HFFc6 (cell line): Measurements from ENCODE around the gene ZRANB3. TPM values are rescaled to one million over a fixed set of nuclear protein-coding genes. Genes with fewer than 3 reads are reported as not detected.

Source experiments
- DNase-seq: peaks from one replicate; pipeline ENCODE4 v3.0.0-alpha.2; 2018
- H3K27ac Mint-ChIP-seq: 2 replicates; pipeline ENCODE4 v1.8.0; 2020; ENCODE audit warnings: mild to moderate bottlenecking, mixed read lengths
- H3K27me3 Mint-ChIP-seq: 2 replicates; pipeline ENCODE4 v1.8.0; 2021; ENCODE audit warnings: mild to moderate bottlenecking, moderate library complexity, mixed read lengths; ENCODE audit not compliant: insufficient read depth
- H3K36me3 Mint-ChIP-seq: 2 replicates; pipeline ENCODE4 v1.8.0; 2021; ENCODE audit warnings: low read depth, mixed read lengths
- H3K4me1 Mint-ChIP-seq: 2 replicates; pipeline ENCODE4 v1.8.0; 2020; ENCODE audit warnings: low read depth, mixed read lengths
- H3K4me3 Mint-ChIP-seq: 2 replicates; pipeline ENCODE4 v1.8.0; 2020; ENCODE audit warnings: mild to moderate bottlenecking, moderate library complexity, mixed read lengths
- H3K9me3 Mint-ChIP-seq: 2 replicates; pipeline ENCODE4 v1.8.0; 2020; ENCODE audit warnings: mild to moderate bottlenecking, mixed read lengths
- total RNA-seq, 6 experiments: library from RNA; stranded (reverse); fragmentation: NEBNext Ultra II Directional; extraction: Animal tissue kit (Norgen Biotek cat#: 25700); gene quantifications; 2 replicates in 1 of 6; 3 replicates in 5 of 6; pipeline ENCODE4 v1.2.3, GENCODE V29; 2021
- TF ChIP-seq, protein P1 (sequence below): fragments of 200-600 bp; sonication (generic); IDR thresholded peaks from 2 replicates; pipeline ENCODE4 v1.5.0; 2021; ENCODE audit warnings: antibody characterized with exemption, mild to moderate bottlenecking

The ZRANB3 gene
- total RNA-seq, 6 experiments from 2014 or later = 8.1 to 10.2 (median 8.8) TPM

DNA sequence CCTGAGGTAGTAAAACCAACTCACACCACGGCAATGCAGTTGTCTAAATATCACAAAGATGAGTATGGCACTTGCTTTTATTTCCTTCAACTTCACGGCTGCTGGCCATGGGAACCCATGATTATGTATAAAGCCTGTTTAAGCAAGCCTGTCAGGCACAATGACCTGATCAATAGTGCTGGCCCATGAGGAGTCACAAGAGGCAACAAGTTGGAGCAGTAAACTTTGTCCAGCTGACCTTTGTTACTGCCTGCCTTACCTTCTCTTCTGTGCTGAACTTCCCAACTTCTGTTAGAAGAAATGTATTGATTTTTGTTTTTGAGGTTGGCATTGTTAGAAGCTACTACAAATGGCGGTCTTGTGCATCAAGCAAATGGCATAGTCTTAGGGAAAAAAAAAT lies 327.1 kb downstream of the ZRANB3 start:
- Mint-ChIP-seq H3K27me3 (no peaks in the 10 kb centered on the region), H3K9me3 (no peaks in the 10 kb centered on the region), H3K4me1 (no peaks in the 10 kb centered on the region), H3K36me3 (no peaks in the 10 kb centered on the region), H3K27ac (no peak overlapping the region), H3K4me3 (no peak overlapping the region)
- DNase-seq = no peak
- TF ChIP-seq, protein P1, sequence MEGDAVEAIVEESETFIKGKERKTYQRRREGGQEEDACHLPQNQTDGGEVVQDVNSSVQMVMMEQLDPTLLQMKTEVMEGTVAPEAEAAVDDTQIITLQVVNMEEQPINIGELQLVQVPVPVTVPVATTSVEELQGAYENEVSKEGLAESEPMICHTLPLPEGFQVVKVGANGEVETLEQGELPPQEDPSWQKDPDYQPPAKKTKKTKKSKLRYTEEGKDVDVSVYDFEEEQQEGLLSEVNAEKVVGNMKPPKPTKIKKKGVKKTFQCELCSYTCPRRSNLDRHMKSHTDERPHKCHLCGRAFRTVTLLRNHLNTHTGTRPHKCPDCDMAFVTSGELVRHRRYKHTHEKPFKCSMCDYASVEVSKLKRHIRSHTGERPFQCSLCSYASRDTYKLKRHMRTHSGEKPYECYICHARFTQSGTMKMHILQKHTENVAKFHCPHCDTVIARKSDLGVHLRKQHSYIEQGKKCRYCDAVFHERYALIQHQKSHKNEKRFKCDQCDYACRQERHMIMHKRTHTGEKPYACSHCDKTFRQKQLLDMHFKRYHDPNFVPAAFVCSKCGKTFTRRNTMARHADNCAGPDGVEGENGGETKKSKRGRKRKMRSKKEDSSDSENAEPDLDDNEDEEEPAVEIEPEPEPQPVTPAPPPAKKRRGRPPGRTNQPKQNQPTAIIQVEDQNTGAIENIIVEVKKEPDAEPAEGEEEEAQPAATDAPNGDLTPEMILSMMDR = no peak

DNA sequence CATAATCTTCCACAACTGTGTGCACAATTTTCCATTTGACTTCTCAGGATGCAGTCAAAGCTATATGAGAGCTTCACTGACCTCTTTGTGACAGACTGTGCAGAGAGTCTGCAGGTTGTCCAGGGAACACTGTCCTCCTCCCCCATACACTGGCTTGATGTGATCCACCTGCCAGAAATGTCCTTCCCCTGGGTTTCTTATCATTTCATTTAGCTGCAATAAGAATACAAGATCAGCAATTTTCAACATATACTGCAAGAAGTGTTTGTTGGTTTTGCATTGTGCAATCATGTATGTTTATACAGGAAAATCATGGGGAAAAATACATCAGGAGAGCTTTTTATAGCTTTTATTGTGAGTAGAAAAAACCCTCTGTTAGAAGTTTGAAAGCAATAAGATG lies 328.3 kb downstream of the ZRANB3 start:
- H3K36me3 Mint-ChIP-seq = no peaks in the 10 kb centered on the region
- no peak overlapping the region for H3K4me3 Mint-ChIP-seq
- DNase-seq = no peak
- TF ChIP-seq, protein P1 = no peak
- H3K9me3 Mint-ChIP-seq = no peaks in the 10 kb centered on the region
- H3K27me3 Mint-ChIP-seq = no peaks in the 10 kb centered on the region
- no peak overlapping the region for H3K27ac Mint-ChIP-seq
- H3K4me1 Mint-ChIP-seq = no peaks in the 10 kb centered on the region

DNA sequence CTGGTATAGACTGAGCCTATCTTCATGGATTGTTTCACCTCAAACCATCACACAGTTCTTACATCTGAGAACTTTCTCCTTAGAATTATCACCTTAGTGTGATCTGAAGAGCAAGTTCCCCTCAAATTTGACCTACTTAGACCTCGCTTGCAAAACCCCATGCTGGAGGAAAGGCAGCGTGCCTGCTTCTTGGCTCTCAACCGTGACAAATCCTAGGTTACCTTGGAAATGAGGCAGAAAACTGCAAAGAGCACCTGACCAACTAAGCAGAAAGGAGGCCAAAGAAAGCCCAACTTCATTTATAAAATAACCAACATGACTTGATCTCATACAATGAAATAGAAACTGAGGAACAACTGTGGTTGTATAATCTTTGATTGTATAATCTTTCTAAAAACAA lies 332.5 kb downstream of the ZRANB3 start:
- H3K36me3 Mint-ChIP-seq = no peaks in the 10 kb centered on the region
- no peak for DNase-seq
- no peaks in the 10 kb centered on the region for H3K9me3 Mint-ChIP-seq
- H3K4me3 Mint-ChIP-seq = no peak overlapping the region
- TF ChIP-seq, protein P1 = no peak
- no peak overlapping the region for H3K27ac Mint-ChIP-seq
- H3K4me1 Mint-ChIP-seq = no peaks in the 10 kb centered on the region
- no peaks in the 10 kb centered on the region for H3K27me3 Mint-ChIP-seq

DNA sequence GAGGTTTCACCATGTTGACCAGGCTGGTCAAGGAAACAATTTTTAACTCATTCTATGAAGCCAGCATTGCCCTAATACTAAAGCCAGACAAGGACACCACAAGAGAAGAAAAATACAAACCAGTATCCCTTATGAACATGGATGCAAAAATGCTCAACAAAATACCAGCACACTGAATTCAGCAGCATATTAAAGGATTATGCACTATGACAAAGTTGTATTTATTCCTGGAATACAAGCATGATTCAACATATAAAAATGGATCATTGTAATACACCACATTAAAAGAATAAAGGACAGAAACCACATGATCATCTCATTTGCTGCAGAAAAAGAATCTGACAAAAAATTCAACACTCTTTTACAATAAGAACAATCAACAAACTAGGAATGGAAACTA lies 340.2 kb downstream of the ZRANB3 start:
- H3K27me3 Mint-ChIP-seq = no peaks in the 10 kb centered on the region; the same call in 1 of the 2 replicates
- TF ChIP-seq, protein P1 = no peak
- no peak overlapping the region for H3K27ac Mint-ChIP-seq
- no peak for DNase-seq
- peaks cover 6% of the 10 kb centered on the region for H3K36me3 Mint-ChIP-seq
- H3K9me3 Mint-ChIP-seq = peaks cover 5% of the 10 kb centered on the region; the same call in 1 of the 2 replicates
- H3K4me3 Mint-ChIP-seq = no peak overlapping the region
- H3K4me1 Mint-ChIP-seq = no peaks in the 10 kb centered on the region

DNA sequence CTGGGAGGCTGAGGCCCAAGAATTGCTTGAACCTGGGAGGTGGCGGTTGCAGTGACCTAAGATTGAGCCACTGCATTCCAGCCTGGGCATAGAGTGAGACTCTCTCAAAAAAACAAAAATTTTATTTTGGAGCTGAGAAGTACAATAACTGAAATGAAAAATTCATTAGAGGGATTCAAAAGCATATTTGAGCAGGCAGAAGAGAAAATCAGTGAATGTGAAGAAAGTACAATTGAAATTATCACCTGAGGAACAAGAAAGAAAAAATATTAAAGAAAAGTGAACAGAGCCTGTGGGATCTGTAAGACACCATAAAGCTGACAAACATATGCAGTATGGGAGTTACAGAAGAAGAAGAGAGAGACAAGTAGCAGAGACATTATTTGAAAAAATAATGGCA lies 341.9 kb downstream of the ZRANB3 start:
- Mint-ChIP-seq H3K4me1 (no peaks in the 10 kb centered on the region), H3K4me3 (no peak overlapping the region), H3K9me3 (peaks cover 5% of the 10 kb centered on the region; the same call in 1 of the 2 replicates), H3K36me3 (peaks cover 6% of the 10 kb centered on the region), H3K27ac (no peak overlapping the region), H3K27me3 (no peaks in the 10 kb centered on the region; the same call in 1 of the 2 replicates)
- no peak for DNase-seq
- TF ChIP-seq, protein P1 = no peak

DNA sequence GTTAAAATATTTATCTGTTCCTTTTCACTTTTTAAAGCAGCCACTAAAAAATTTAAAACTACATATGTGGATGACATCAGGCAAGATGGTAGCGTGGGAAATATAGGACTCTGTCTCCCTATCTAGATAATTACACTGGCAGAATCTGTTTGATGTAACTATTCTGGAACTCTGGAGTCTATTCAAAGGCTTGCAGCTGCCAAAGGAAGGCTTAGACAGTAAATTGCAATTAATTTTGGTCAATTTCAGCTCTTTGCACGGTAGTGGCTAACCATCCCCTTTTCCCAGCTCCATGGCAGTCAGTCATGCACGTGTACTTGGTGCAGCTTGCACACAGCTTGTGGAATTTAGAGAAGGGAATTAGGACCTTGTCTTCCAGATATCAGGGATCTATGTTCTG lies 343.7 kb downstream of the ZRANB3 start:
- TF ChIP-seq, protein P1 = no peak
- no peak overlapping the region for H3K4me3 Mint-ChIP-seq
- peaks cover 5% of the 10 kb centered on the region; the same call in 1 of the 2 replicates for H3K9me3 Mint-ChIP-seq
- peaks cover 6% of the 10 kb centered on the region for H3K36me3 Mint-ChIP-seq
- H3K27ac Mint-ChIP-seq = no peak overlapping the region
- peaks cover 7% of the 10 kb centered on the region for H3K4me1 Mint-ChIP-seq
- no peak for DNase-seq
- no peaks in the 10 kb centered on the region; the same call in 1 of the 2 replicates for H3K27me3 Mint-ChIP-seq
